Activated naive CD8-positive, alpha-beta T cell treated with anti-CD3 and anti-CD28 coated beads, Interleukin-2, amount 50 U/mL, for 24 hours (primary cell): ENCODE data around the gene COX7B2.
A peak's percentile ranks its signal among the peaks of the same experiment; 100 is the strongest.

Experiments used
- ATAC-seq: fragments of 150-1000 bp; cut with Tn5 transposase; one replicate; pipeline ENCODE4 v1.10.0; 2021
- DNase-seq: peaks from one replicate; pipeline ENCODE4 v3.0.0; 2021
- H3K27ac Mint-ChIP-seq: one replicate; pipeline ENCODE4 v1.8.0; 2021; ENCODE audit warnings: mild to moderate bottlenecking, mixed read lengths
- H3K27me3 Mint-ChIP-seq: one replicate; pipeline ENCODE4 v1.8.0; 2021; ENCODE audit warnings: mixed read lengths
- H3K36me3 Mint-ChIP-seq: one replicate; pipeline ENCODE4 v1.8.0; 2021; ENCODE audit warnings: low read depth, mixed read lengths
- H3K4me1 Mint-ChIP-seq: one replicate; pipeline ENCODE4 v1.8.0; 2021; ENCODE audit warnings: mixed read lengths
- H3K4me3 Mint-ChIP-seq: one replicate; pipeline ENCODE4 v1.8.0; 2021; ENCODE audit warnings: mild to moderate bottlenecking, moderate library complexity, mixed read lengths
- H3K9me3 Mint-ChIP-seq: one replicate; pipeline ENCODE4 v1.8.0; 2021; ENCODE audit warnings: mixed read lengths

COX7B2 gene

DNA sequence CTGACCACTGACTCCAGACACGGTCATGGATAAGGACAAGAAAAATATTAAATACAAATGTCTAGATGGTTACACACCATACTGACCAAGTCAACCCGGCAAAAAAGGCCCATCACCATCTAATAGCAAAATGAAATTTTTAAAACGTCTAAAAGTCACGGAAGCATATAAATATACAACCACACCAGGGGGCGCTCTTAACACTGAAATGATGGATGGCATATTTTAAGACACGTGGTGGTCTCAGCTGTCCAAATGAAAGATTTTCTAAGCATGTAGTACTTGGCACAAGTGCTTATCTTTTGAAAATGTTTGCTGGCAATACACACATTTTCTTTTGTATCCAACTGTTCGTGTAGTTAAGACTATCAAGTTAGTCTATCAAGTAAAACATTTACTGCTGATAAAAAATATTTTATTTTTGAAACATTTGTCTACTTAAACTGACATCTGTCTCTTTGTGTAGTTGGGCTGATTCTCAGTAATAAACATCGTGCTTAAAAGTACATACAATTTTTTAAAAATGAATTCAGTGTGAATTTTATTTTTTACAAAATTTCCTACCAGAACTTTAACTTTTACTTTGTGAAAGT is 64.6 kb downstream of the COX7B2 start:
- Mint-ChIP-seq H3K9me3 (no peaks in the 10 kb centered on the region), H3K27me3 (no peaks in the 10 kb centered on the region), H3K27ac (no peak overlapping the region), H3K36me3 (no peaks in the 10 kb centered on the region), H3K4me3 (no peak overlapping the region), H3K4me1 (no peaks in the 10 kb centered on the region)
- peak; percentile 55 for DNase-seq
- ATAC-seq, result peak; percentile 36

GRCh38 chr4:46839128-46839527 is 69.9 kb downstream of the COX7B2 start:
- Mint-ChIP-seq H3K27me3 (no peaks in the 10 kb centered on the region), H3K27ac (no peak overlapping the region), H3K4me1 (no peaks in the 10 kb centered on the region), H3K36me3 (no peaks in the 10 kb centered on the region), H3K4me3 (no peak overlapping the region), H3K9me3 (no peaks in the 10 kb centered on the region)
- DNase-seq (no peak), ATAC-seq (no peak)

DNA sequence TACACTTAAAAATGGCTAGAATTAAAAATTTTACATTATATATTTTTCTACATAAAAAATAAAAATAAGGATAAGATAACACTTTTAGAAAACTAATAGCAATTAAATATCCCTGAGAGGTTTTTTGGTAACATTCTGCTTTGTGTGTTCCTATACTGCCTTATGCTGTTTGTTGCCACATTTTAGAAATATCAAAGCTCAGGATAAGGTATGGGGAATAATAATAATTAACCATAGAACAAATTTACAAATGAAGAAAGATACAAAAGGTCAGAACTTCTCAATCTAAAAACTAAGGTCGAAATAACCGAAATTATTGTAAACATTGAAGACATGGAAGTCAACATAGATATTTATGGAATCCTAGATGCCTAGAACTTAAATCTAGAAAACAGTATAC is 71.4 kb downstream of the COX7B2 start:
- no peaks in the 10 kb centered on the region for H3K4me1 Mint-ChIP-seq
- no peaks in the 10 kb centered on the region for H3K27me3 Mint-ChIP-seq
- DNase-seq (no peak), ATAC-seq (no peak)
- H3K4me3 Mint-ChIP-seq, result no peak overlapping the region
- no peaks in the 10 kb centered on the region for H3K9me3 Mint-ChIP-seq
- no peak overlapping the region for H3K27ac Mint-ChIP-seq
- H3K36me3 Mint-ChIP-seq, result no peaks in the 10 kb centered on the region

DNA sequence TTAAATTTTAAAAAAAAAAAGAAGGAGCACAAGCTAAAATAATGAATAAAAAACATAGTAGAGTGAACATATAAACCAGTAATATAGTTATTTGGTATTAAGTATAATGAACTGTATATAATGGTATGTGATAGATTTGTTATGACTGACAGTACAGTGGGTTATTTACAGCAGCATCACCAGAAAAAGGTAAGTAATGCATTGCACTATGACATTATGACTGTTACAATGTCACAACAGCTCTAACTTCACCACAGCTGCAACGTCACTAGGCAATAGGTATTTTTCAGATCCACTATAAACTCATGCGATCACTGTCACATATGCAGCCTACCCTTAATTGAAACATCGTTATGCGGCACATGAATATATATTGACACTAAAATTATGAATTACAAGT is 72.5 kb downstream of the COX7B2 start:
- no peaks in the 10 kb centered on the region for H3K9me3 Mint-ChIP-seq
- no peak overlapping the region for H3K4me3 Mint-ChIP-seq
- H3K36me3 Mint-ChIP-seq, result no peaks in the 10 kb centered on the region
- no peak for ATAC-seq
- H3K4me1 Mint-ChIP-seq, result no peaks in the 10 kb centered on the region
- no peaks in the 10 kb centered on the region for H3K27me3 Mint-ChIP-seq
- no peak for DNase-seq
- H3K27ac Mint-ChIP-seq, result no peak overlapping the region

- peaks cover 8% of the 10 kb centered on the region for H3K9me3 Mint-ChIP-seq
- ATAC-seq, result no peak
- no peaks in the 10 kb centered on the region for H3K36me3 Mint-ChIP-seq
- no peak overlapping the region for H3K27ac Mint-ChIP-seq
- H3K4me3 Mint-ChIP-seq, result no peak overlapping the region
- H3K4me1 Mint-ChIP-seq, result no peaks in the 10 kb centered on the region
- no peak for DNase-seq
- H3K27me3 Mint-ChIP-seq, result no peaks in the 10 kb centered on the region
These were observed 78.0 kb downstream of the COX7B2 start for GRCh38 chr4:46830971-46831454.

GRCh38 chr4:46820154-46820553 is 88.9 kb downstream of the COX7B2 start:
- Mint-ChIP-seq H3K9me3 (peaks cover 5% of the 10 kb centered on the region), H3K27ac (no peak overlapping the region), H3K27me3 (no peaks in the 10 kb centered on the region), H3K4me3 (no peak overlapping the region), H3K4me1 (no peaks in the 10 kb centered on the region), H3K36me3 (no peaks in the 10 kb centered on the region)
- ATAC-seq (no peak), DNase-seq (no peak)

DNA sequence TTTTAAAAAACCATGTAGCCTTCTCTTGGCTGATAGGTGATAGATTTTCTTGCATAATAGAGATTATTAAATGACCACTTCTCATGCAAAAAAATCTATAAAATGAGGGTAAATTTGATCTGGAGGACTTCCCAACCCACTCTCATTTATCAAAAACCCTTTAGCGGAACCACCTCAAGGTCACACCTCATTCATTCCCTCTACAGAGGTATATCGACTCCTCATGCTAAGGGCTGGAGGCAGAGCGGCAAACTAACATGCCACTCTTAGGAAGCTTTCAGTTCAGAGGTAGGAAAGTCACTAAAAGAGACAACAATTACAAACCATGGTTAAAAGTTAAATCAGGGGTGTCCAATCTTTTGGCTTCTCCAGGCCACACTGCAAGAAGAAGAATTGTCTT is 90.0 kb downstream of the COX7B2 start:
- Mint-ChIP-seq H3K4me1 (no peaks in the 10 kb centered on the region), H3K9me3 (no peaks in the 10 kb centered on the region), H3K36me3 (no peaks in the 10 kb centered on the region), H3K4me3 (no peak overlapping the region), H3K27ac (no peak overlapping the region), H3K27me3 (no peaks in the 10 kb centered on the region)
- DNase-seq (no peak), ATAC-seq (no peak)

DNA sequence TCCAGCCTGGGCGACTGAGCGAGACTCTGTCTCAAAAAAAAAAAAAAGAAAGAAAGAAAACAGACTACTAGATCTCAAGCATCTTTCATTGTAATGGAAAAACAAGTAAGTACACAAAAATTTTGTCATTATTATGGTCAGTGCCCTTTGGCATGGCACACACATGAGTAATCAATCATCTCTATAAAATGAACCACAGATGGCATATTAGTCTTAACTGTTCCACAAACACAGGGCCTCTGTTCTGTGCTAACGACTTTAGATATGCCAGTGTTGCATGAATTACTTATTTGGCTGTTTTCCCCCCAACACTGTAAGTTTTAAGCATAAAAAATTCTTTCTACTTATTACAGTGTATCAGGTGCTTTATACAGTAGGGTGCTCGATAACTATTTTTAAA is 90.4 kb downstream of the COX7B2 start:
- Mint-ChIP-seq H3K36me3 (no peaks in the 10 kb centered on the region), H3K27me3 (no peaks in the 10 kb centered on the region), H3K4me1 (no peaks in the 10 kb centered on the region), H3K27ac (no peak overlapping the region), H3K9me3 (no peaks in the 10 kb centered on the region), H3K4me3 (no peak overlapping the region)
- ATAC-seq (no peak), DNase-seq (no peak)

DNA sequence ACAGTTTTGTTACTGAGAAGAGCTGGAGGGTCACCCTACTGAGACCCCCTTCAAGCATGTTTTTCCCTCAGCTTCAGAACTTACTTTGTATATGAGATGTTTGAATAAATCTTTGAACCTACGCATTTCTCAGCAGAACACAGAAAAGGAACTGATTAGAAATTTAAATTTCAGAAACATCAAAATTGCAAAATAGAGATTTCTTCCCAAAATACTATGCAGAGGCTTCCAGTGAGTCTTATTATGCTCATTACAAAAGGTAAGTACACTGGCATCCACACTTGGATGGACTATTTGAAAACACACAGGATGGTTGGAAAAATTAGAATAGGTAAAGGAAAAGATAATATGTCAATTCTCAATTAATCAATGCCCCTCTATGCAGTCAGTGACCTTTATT is 91.2 kb downstream of the COX7B2 start:
- no peaks in the 10 kb centered on the region for H3K9me3 Mint-ChIP-seq

DNA sequence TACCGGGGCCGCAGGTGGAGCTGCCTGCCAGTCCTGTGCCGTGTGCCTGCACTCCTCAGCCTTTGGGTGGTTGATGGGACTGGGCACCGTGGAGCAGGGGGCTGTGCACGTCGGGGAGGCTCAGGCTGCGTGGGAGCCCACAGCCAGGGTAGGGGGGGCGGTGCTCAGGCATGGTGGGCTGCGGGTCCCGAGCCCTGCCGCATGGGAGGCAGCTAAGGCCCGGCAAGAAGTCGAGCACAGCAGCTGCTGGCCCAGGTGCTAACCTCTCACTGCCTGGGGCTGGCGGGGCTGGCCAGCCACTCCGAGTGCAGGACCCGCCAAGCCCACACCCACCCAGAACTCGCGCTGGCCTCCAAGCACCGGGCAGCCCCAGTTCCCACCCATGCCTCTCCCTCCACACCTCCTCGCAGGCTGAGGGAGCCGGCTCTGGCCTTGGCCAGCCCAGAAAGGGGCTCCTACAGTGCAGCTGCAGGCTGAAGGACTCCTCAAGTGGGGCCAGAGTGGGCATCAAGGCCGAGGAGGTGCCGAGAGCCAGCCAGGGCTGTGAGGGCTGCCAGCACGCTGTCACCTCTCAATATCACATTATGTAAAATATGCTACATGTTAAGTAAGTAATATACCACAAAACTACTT is 104.1 kb downstream of the COX7B2 start:
- Mint-ChIP-seq H3K27ac (no peak overlapping the region), H3K27me3 (no peaks in the 10 kb centered on the region), H3K36me3 (no peaks in the 10 kb centered on the region), H3K9me3 (no peaks in the 10 kb centered on the region), H3K4me1 (no peaks in the 10 kb centered on the region), H3K4me3 (no peak overlapping the region)
- ATAC-seq (peak; percentile 20), DNase-seq (no peak)

More for the DNA sequence above, 91.2 kb downstream of the COX7B2 start:
- Mint-ChIP-seq H3K27ac (no peak overlapping the region), H3K27me3 (no peaks in the 10 kb centered on the region), H3K4me3 (no peak overlapping the region), H3K36me3 (no peaks in the 10 kb centered on the region), H3K4me1 (no peaks in the 10 kb centered on the region)
- DNase-seq (no peak), ATAC-seq (no peak)

DNA sequence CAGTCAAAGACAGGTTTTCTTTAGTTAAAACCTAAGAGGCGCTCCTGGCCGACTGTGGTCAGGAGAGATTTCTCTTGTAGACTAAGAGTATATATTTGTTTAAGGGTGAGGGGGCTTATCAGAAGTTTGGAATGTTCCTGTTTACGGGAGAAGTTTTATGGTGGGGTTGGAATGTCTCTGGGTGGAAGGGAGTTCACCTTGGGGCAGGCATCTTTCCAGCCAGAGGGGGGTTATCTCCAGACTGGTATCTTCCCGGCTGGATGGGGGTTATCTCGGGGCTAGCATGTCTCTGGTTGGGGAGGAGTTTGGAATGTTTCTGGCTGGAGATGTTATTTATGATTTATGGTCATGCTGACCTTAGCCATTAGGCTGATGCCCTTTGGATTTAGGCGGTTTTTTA is 116.0 kb downstream of the COX7B2 start:
- DNase-seq (no peak), ATAC-seq (no peak)
- H3K4me1 Mint-ChIP-seq, result no peaks in the 10 kb centered on the region
- no peak overlapping the region for H3K4me3 Mint-ChIP-seq
- peaks cover 4% of the 10 kb centered on the region for H3K9me3 Mint-ChIP-seq
- no peaks in the 10 kb centered on the region for H3K27me3 Mint-ChIP-seq
- H3K36me3 Mint-ChIP-seq, result no peaks in the 10 kb centered on the region
- no peak overlapping the region for H3K27ac Mint-ChIP-seq

GRCh38 chr4:46781434-46782092 is 127.5 kb downstream of the COX7B2 start:
- no peaks in the 10 kb centered on the region for H3K36me3 Mint-ChIP-seq
- no peaks in the 10 kb centered on the region for H3K27me3 Mint-ChIP-seq
- no peak overlapping the region for H3K4me3 Mint-ChIP-seq
- H3K9me3 Mint-ChIP-seq, result no peaks in the 10 kb centered on the region
- DNase-seq (no peak), ATAC-seq (no peak)
- no peak overlapping the region for H3K27ac Mint-ChIP-seq
- no peaks in the 10 kb centered on the region for H3K4me1 Mint-ChIP-seq

DNA sequence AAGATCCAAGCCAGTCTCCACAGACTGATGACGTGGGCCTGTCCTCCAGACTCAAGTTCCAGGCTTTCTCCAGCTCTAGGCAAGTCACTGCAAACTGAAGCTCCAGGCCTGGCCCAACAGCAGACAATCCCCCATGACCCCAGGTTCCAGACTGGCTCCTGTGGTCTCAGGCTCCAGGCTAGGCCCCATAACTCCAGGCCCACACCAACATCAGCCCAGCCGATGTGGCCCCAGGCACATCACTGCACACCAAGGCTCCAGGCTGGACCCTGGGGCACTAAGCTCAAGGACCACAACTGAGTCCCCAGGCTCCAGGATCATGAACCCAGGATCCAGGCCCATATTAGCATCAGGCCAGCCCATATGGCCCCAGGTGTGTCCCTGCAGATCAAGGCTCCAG is 143.6 kb downstream of the COX7B2 start:
- ATAC-seq, result no peak
- Mint-ChIP-seq H3K27ac (no peak overlapping the region), H3K27me3 (no peaks in the 10 kb centered on the region), H3K4me3 (no peak overlapping the region), H3K4me1 (no peaks in the 10 kb centered on the region), H3K36me3 (no peaks in the 10 kb centered on the region), H3K9me3 (no peaks in the 10 kb centered on the region)
- no peak for DNase-seq

DNA sequence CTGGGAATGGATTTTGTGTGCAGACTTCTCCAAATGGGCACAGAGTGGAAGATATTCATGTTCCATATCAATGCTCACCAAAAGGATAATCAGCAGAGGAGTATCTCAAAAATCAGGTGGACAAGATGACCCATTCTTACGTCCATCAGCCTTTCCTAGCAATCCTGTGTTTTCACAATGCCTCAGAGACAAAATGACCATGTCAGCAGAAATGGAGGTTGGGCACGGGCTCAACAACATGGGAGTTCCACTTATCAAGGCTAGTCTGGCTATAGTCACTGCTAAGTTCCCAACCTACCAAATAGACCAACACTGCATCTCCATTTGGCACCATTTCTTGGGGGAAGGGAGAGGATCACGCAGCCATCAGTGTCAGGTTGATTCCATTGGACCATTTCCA is 179.0 kb downstream of the COX7B2 start:
- H3K27ac Mint-ChIP-seq, result no peak overlapping the region
- peaks cover 11% of the 10 kb centered on the region for H3K9me3 Mint-ChIP-seq
- no peak for DNase-seq
- ATAC-seq, result no peak
- H3K4me3 Mint-ChIP-seq, result no peak overlapping the region
- H3K27me3 Mint-ChIP-seq, result peaks cover 7% of the 10 kb centered on the region
- H3K36me3 Mint-ChIP-seq, result no peaks in the 10 kb centered on the region
- no peaks in the 10 kb centered on the region for H3K4me1 Mint-ChIP-seq

DNA sequence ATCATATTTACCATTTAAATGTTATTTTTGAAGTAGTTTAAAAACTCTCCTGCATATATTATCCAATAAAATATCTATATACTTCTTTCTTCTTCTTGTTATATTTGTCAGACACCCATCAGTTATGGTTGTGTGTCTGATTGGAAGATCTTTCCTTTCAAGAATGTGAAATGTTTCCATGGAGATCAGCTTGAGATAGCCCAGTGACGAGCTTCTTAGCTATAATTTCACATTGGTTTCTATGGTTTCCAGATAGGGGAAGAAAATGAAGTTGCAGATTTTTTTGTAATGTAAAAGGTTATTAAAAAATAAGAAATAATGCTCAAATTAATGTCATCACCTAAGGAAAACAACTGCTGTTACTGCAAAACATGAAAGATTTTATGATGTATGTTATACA is 189.0 kb downstream of the COX7B2 start:
- no peak overlapping the region for H3K27ac Mint-ChIP-seq
- no peak overlapping the region for H3K4me3 Mint-ChIP-seq
- peaks cover 4% of the 10 kb centered on the region for H3K9me3 Mint-ChIP-seq

More for the DNA sequence above, 189.0 kb downstream of the COX7B2 start:
- Mint-ChIP-seq H3K36me3 (no peaks in the 10 kb centered on the region), H3K27me3 (peaks cover 8% of the 10 kb centered on the region), H3K4me1 (no peaks in the 10 kb centered on the region)
- ATAC-seq, result no peak
- no peak for DNase-seq
